ENCODE results near the gene AP1S1. TPM values are rescaled to one million over a fixed set of nuclear protein-coding genes. Genes with fewer than 3 reads are reported as not detected.

AP1S1 gene
- total and polyA plus RNA-seq, 2 donors (not counting 3 experiments of a cell fraction or from before 2014, with no cell fraction given) = 93.3 to 106 TPM

DNA sequence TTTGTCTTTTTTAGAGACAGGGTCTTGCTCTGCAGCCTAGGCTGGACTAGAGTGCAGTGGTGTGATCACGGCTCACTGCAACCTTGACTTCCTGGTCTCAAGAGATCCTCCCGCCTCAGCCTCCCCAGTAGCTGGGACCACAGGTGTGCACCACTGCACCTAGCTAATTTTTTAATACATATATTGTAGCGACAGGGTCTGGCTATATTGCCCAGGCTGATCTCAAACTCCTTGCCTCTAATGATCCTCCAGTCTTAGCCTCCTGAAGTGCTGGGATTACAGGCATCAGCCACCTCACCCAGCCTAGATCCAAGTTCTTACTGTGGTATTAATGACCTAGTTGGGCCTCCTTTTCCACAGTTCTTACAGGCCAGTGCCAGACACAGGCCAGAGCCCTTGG lies 39.1 kb upstream of the AP1S1 start:
- TF ChIP-seq GATA2 (IDR thresholded peaks at IDR 0.05; ENCODE audit: insufficient read depth, insufficient read length, low read depth, low read length) (no peak), POLR2A (IDR thresholded peaks at IDR 0.05; ENCODE audit: low read depth, low read length) (no peak)
- no peaks in the 10 kb centered on the region for H3K36me3 ChIP-seq (ENCODE audit: control insufficient read depth in 2 of 2, extremely low read depth in 1 of 2, insufficient read depth in 2 of 2, low read length in 2 of 2)
- CTCF ChIA-PET = interaction anchor here (1.2 kb wide), 1 partner anchor 21 kb away, joined by 3 read pairs; no protein-coding TSS in a partner anchor
- no peak overlapping the region for H2AFZ ChIP-seq (ENCODE audit: low read depth, low read length)
- no peaks in the 10 kb centered on the region for H3K9me3 ChIP-seq (replicated peaks; ENCODE audit: control insufficient read depth, insufficient read depth, low read length)
- dilution Hi-C loops (cut with MboI; ENCODE audit: extremely low pct_ligation_motif_present, low sequenced_read_pairs) (no loop called here), intact Hi-C loops (cut with micrococcal nuclease) (no loop called here)
- H3K79me2 ChIP-seq (ENCODE audit: control insufficient read depth, insufficient read depth, low read length) = peaks cover 8% of the 10 kb centered on the region
- H3K27ac ChIP-seq (ENCODE audit: insufficient read depth, low read depth, low read length) = peak overlapping the region; percentile 48
- no peaks in the 10 kb centered on the region for H4K20me1 ChIP-seq (replicated peaks; ENCODE audit: control insufficient read depth, extremely low read depth, insufficient read depth, low read length)
- DNase-seq (ENCODE audit: low read depth, low spot score) (no peak), FAIRE-seq (no peak)
- POLR2A ChIA-PET = interaction anchor here (4.6 to 8.8 kb wide), 2 partner anchors 8 to 13 kb away, joined by 49 to 132 read pairs; partner anchors contain the start of gene SERPINE1
- no peak overlapping the region for H3K4me3 ChIP-seq (replicated peaks in 1 of 3; ENCODE audit: insufficient read depth in 1 of 3, low read depth in 1 of 3, low read length in 3 of 3)
- no peak overlapping the region for H3K4me2 ChIP-seq (ENCODE audit: insufficient read depth, low read length)
- H3K27me3 ChIP-seq (ENCODE audit: control insufficient read depth in 2 of 2, insufficient read depth in 2 of 2, low read length in 2 of 2) = no peaks in the 10 kb centered on the region
- peaks cover 56% of the 10 kb centered on the region for H3K4me1 ChIP-seq (ENCODE audit: control insufficient read depth, extremely low read depth, insufficient read depth, low read length)
- H3K9me1 ChIP-seq (replicated peaks; ENCODE audit: control insufficient read depth, extremely low read depth, insufficient read depth, low read length) = no peaks in the 10 kb centered on the region
- no peak overlapping the region for H3K9ac ChIP-seq (replicated peaks; ENCODE audit: extremely low read depth, insufficient read depth, low read length)
- no TSS peak for BruUV-seq (replicated peaks)

DNA sequence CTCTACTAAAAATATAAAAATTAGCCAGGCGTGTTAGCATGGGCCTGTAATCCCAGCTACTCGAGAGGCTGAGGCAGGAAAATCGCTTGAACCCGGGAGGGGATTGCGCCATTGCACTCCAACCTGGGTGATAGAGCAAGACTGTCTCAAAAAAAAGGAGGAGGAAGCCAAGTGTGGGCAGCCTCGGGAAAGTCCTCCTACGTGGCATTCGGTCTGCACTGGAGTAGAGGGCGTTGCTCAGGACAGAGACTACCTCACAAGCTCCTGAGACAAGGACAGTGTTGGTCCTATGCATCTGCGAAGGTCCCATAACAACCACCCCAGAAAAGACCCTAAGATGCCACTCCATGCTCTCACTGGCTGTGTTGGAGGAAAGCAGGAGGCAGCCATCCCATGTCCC lies 37.4 kb upstream of the AP1S1 start:
- intact Hi-C loops (cut with micrococcal nuclease) (loop anchor here (1.0 kb wide), 1 partner anchor 9 kb away; no protein-coding TSS in a partner anchor), dilution Hi-C loops (cut with MboI; ENCODE audit: extremely low pct_ligation_motif_present, low sequenced_read_pairs) (no loop called here)
- peak overlapping the region; percentile 95 for H3K27ac ChIP-seq (ENCODE audit: insufficient read depth, low read depth, low read length)
- TF ChIP-seq EZH2 (IDR thresholded peaks at IDR 0.05; ENCODE audit: borderline replicate concordance, low read depth, low read length, severe bottlenecking) (no peak), JUN (IDR thresholded peaks at IDR 0.05; ENCODE audit: borderline replicate concordance, insufficient read depth, insufficient read length, low read depth) (no peak), MYC (IDR thresholded peaks at IDR 0.05; ENCODE audit: low read depth, low read length) (no peak), FOS (IDR thresholded peaks at IDR 0.05; ENCODE audit: borderline replicate concordance, insufficient read depth, low read length) (no peak), GATA2 (IDR thresholded peaks at IDR 0.05; ENCODE audit: insufficient read depth, insufficient read length, low read depth, low read length) (no peak), POLR2A (IDR thresholded peaks at IDR 0.05; ENCODE audit: low read depth, low read length) (no peak)
- TF ChIP-seq, protein P1, sequence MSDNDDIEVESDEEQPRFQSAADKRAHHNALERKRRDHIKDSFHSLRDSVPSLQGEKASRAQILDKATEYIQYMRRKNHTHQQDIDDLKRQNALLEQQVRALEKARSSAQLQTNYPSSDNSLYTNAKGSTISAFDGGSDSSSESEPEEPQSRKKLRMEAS (IDR thresholded peaks at IDR 0.05; ENCODE audit: insufficient read depth, insufficient read length) = no peak
- DNase-seq (ENCODE audit: low read depth, low spot score) = no peak
- POLR2A ChIA-PET = interaction anchor here (0.6 to 3.6 kb wide), 8 partner anchors 8 to 17 kb away, joined by 3 to 50 read pairs (median 8); partner anchors contain the start of gene SERPINE1
- no peaks in the 10 kb centered on the region for H3K27me3 ChIP-seq (ENCODE audit: control insufficient read depth in 2 of 2, insufficient read depth in 2 of 2, low read length in 2 of 2)
- H3K4me2 ChIP-seq (ENCODE audit: insufficient read depth, low read length) = no peak overlapping the region
- H3K36me3 ChIP-seq (ENCODE audit: control insufficient read depth in 2 of 2, extremely low read depth in 1 of 2, insufficient read depth in 2 of 2, low read length in 2 of 2) = no peaks in the 10 kb centered on the region
- peak overlapping the region; percentile 76 for H3K9ac ChIP-seq (replicated peaks; ENCODE audit: extremely low read depth, insufficient read depth, low read length)
- H3K4me1 ChIP-seq (ENCODE audit: control insufficient read depth, extremely low read depth, insufficient read depth, low read length) = peaks cover 52% of the 10 kb centered on the region
- H3K79me2 ChIP-seq (ENCODE audit: control insufficient read depth, insufficient read depth, low read length) = peaks cover 3% of the 10 kb centered on the region
- H2AFZ ChIP-seq (ENCODE audit: low read depth, low read length) = no peak overlapping the region
- H3K4me3 ChIP-seq (replicated peaks in 1 of 3; ENCODE audit: insufficient read depth in 1 of 3, low read depth in 1 of 3, low read length in 3 of 3) = no peak overlapping the region
- TSS peak; percentile 40 for BruUV-seq (replicated peaks)
- no peaks in the 10 kb centered on the region for H3K9me1 ChIP-seq (replicated peaks; ENCODE audit: control insufficient read depth, extremely low read depth, insufficient read depth, low read length)
- no peak for FAIRE-seq
- H3K9me3 ChIP-seq (replicated peaks; ENCODE audit: control insufficient read depth, insufficient read depth, low read length) = no peaks in the 10 kb centered on the region
- CTCF ChIA-PET = interaction anchor here (0.7 to 3.5 kb wide), 6 partner anchors 8 to 22 kb away, joined by 4 to 14 read pairs (median 6); partner anchors contain the start of gene SERPINE1
- H4K20me1 ChIP-seq (replicated peaks; ENCODE audit: control insufficient read depth, extremely low read depth, insufficient read depth, low read length) = no peaks in the 10 kb centered on the region

Data from endothelial cell of umbilical vein (primary cell).